ENCODE data around the gene RSL24D1. TPM values are rescaled to one million over a fixed set of nuclear protein-coding genes. Genes with fewer than 3 reads are reported as not detected.

RSL24D1 gene
- total RNA-seq: 62.5 and 76.1 TPM in 2 replicates

DNA sequence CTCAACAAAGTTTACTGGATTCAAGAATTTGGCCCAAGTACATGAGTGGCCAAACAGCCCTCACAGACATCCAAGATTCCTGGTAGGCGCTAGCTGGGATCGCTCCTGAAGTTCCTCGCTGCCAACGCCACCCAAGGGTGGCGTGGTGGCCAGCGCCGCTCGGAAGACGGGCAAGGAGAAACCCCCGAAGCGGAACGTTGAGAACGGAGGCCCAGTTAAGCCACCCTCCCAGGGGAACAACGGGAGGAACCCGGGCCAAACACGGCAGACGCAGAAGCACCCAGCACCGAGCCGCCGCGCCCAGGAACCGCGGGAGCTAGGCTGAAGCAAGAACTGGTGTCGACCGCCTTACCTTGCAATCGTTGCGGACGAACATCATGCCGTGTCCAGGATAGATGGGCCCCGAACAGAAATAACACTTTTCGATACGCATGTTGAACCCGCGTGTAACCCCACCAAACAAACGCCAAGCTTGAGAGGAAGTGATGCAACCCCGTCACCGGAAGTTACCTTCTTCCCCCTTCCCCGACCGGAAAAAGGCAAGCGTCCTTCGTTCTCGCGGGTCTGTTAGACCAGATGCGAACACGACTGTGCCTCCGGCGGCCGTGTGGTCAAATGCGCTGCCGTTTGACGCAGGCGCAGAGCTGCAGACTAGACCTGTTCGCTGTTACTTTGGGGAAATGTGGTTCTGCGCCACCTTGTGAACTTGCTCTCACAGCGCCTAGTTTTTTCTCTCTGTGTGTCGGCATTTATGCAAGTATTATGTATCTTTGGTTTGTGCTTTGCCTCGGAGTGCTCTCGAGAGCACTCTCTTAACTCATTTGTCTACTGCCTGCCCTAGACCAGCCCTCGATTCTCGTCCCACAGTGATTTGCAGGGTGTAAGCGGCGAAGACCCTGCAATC, at the start of gene RSL24D1:
RSL24D1 (minus strand) TSS at position 484 of the 904 bp plus-strand sequence; CDS start at position 433, 51 bp downstream.

Other genes starting within 250 kb of the RSL24D1 start
- 10.8 and 15.4 TPM in 2 replicates for gene RAB27A, start 92.9 kb upstream of the RSL24D1 start, total RNA-seq
- 6.1 and 8.0 TPM in 2 replicates for gene PIGBOS1, start 122.2 kb upstream of the RSL24D1 start, total RNA-seq
- gene PIGB, start 122.3 kb upstream of the RSL24D1 start, total RNA-seq: 17.7 and 19.3 TPM in 2 replicates
- 45.9 and 63.4 TPM in 2 replicates for gene CCPG1, start 211.4 kb upstream of the RSL24D1 start, total RNA-seq
- gene PIERCE2, start 211.6 kb upstream of the RSL24D1 start, total RNA-seq: 1.6 and 4.1 TPM in 2 replicates